Peyer's patch (tissue), 4 donors: ENCODE results near the gene BCHE. TPM values are rescaled to one million over a fixed set of nuclear protein-coding genes. Genes with fewer than 3 reads are reported as not detected.
A peak's percentile ranks its signal among the peaks of the same experiment; 100 is the strongest.
"Not testable (repeated sequence)": the region's sequence is repeated elsewhere in the genome, so short reads cannot be mapped to it uniquely, and the experiment has no call there.

Source experiments
- DNase-seq, 3 donors: peaks; one replicate each; pipeline ENCODE4 v3.0.0-alpha.2; 2017 to 2019
- H3K27ac ChIP-seq, 4 donors: fragments of 200-600 bp; sonication (generic); one replicate each; pipeline ENCODE4 v1.5.1; 2016 to 2019
- H3K27me3 ChIP-seq, 2 donors: fragments of 200-600 bp; sonication (generic); one replicate each; pipeline ENCODE4 v1.5.1; 2019
- H3K36me3 ChIP-seq, 3 donors: fragments of 200-600 bp; sonication (generic); one replicate each; pipeline ENCODE4 v1.5.1; 2016 to 2019
- H3K4me1 ChIP-seq, 4 donors: fragments of 200-600 bp; sonication (generic); one replicate each; pipeline ENCODE4 v1.5.1; 2016 to 2019
- H3K4me3 ChIP-seq, 4 donors: fragments of 200-600 bp; sonication (generic); 1 replicate in 3 of 4; 2 replicates in 1 of 4; pipeline ENCODE4 v1.5.1; 2016 to 2019; ENCODE audit warnings: mild to moderate bottlenecking in 1 of 4
- H3K9me3 ChIP-seq, 4 donors: fragments of 200-600 bp; sonication (generic); one replicate each; pipeline ENCODE4 v1.5.1; 2016 to 2019; ENCODE audit warnings: mild to moderate bottlenecking in 1 of 4
- CTCF ChIP-seq, 6 experiments: fragments of 450-650 bp in 4 of 6; fragments of 200-600 bp in 2 of 6; sonication (generic) in 1 of 6; IDR thresholded peaks; one replicate each; pipeline ENCODE4 v1.5.1; 2017 to 2019; ENCODE audit warnings: antibody characterized with exemption in 6 of 6, mild to moderate bottlenecking in 3 of 6, moderate library complexity in 1 of 6
- POLR2A ChIP-seq, 2 donors: fragments of 450-650 bp; IDR thresholded peaks; one replicate each; pipeline ENCODE4 v1.5.1; 2017; ENCODE audit warnings: antibody characterized with exemption in 2 of 2, mild to moderate bottlenecking in 2 of 2, moderate library complexity in 2 of 2
- total RNA-seq, 4 donors: library from RNA; depleted of rRNA; stranded (reverse); fragments of >200 nt; gene quantifications; one replicate each; pipeline ENCODE4 v1.1.0, GENCODE V29; 2016

Gene BCHE
- total RNA-seq, 4 donors from 2014 or later, result 0.67 to 5.0 (median 3.4) TPM

DNA sequence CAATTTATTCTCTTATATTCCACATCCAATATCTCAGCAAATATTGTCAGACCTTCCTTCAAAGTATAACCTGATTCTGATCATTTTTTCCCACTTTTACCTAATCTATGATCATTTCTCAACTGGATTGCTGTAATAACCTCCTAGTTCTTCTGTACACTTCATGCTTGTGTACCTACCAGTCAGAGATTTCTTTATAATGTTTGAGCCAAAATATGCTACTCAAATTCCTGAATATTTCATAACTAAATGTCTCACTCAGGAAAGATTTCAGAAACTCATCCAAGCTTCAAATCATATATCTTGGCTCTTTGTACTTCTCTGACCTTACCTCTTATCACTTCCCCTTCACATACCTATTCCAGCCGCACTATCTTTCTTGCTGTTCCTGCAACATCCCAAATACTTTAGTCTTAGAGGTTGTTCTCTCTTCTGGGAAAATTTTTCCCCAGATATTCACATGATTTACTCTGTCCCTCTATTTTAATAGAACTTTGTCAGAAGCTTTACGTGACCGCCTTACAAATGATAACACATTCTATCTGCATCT is 20.0 kb downstream of the BCHE start:
- TF ChIP-seq POLR2A (IDR thresholded peaks at IDR 0.05) (no peak), CTCF (IDR thresholded peaks at IDR 0.05) (no peak)
- H3K9me3 ChIP-seq, result no peaks in the 10 kb centered on the region
- H3K36me3 ChIP-seq, result no peaks in the 10 kb centered on the region
- H3K27me3 ChIP-seq, result no peaks in the 10 kb centered on the region
- H3K4me1 ChIP-seq, result no peaks in the 10 kb centered on the region
- DNase-seq, result no peak
- no peak overlapping the region for H3K4me3 ChIP-seq
- H3K27ac ChIP-seq, result no peak overlapping the region

GRCh38 chr3:165816209-165816608 is 21.0 kb downstream of the BCHE start:
- Histone ChIP-seq H3K4me3 (no peak overlapping the region), H3K27me3 (no peaks in the 10 kb centered on the region), H3K27ac (no peak overlapping the region), H3K9me3 (no peaks in the 10 kb centered on the region), H3K4me1 (no peaks in the 10 kb centered on the region), H3K36me3 (no peaks in the 10 kb centered on the region)
- TF ChIP-seq POLR2A (IDR thresholded peaks at IDR 0.05) (no peak), CTCF (IDR thresholded peaks at IDR 0.05) (no peak)
- no peak for DNase-seq

GRCh38 chr3:165815682-165816081 is 21.5 kb downstream of the BCHE start:
- H3K4me1 ChIP-seq, result no peaks in the 10 kb centered on the region
- no peak for DNase-seq
- no peaks in the 10 kb centered on the region for H3K9me3 ChIP-seq
- H3K4me3 ChIP-seq, result no peak overlapping the region
- H3K27ac ChIP-seq, result no peak overlapping the region
- TF ChIP-seq CTCF (IDR thresholded peaks at IDR 0.05) (no peak), POLR2A (IDR thresholded peaks at IDR 0.05) (no peak)
- H3K27me3 ChIP-seq, result no peaks in the 10 kb centered on the region
- H3K36me3 ChIP-seq, result no peaks in the 10 kb centered on the region

- H3K4me1 ChIP-seq, result no peaks in the 10 kb centered on the region
- TF ChIP-seq POLR2A (IDR thresholded peaks at IDR 0.05), result no peak
- TF ChIP-seq CTCF (IDR thresholded peaks at IDR 0.05), result no peak
- no peak overlapping the region for H3K4me3 ChIP-seq
- H3K9me3 ChIP-seq, result no peaks in the 10 kb centered on the region
- no peaks in the 10 kb centered on the region for H3K36me3 ChIP-seq
- no peak for DNase-seq
- no peak overlapping the region for H3K27ac ChIP-seq
- no peaks in the 10 kb centered on the region for H3K27me3 ChIP-seq
Measured at GRCh38 chr3:165814380-165814779, 22.8 kb downstream of the BCHE start.

- H3K27me3 ChIP-seq, H3K4me3 ChIP-seq, DNase-seq, H3K9me3 ChIP-seq, H3K36me3 ChIP-seq, H3K4me1 ChIP-seq, H3K27ac ChIP-seq: not testable (repeated sequence)
Measured at GRCh38 chr3:165807937-165808336, 29.3 kb downstream of the BCHE start.

DNA sequence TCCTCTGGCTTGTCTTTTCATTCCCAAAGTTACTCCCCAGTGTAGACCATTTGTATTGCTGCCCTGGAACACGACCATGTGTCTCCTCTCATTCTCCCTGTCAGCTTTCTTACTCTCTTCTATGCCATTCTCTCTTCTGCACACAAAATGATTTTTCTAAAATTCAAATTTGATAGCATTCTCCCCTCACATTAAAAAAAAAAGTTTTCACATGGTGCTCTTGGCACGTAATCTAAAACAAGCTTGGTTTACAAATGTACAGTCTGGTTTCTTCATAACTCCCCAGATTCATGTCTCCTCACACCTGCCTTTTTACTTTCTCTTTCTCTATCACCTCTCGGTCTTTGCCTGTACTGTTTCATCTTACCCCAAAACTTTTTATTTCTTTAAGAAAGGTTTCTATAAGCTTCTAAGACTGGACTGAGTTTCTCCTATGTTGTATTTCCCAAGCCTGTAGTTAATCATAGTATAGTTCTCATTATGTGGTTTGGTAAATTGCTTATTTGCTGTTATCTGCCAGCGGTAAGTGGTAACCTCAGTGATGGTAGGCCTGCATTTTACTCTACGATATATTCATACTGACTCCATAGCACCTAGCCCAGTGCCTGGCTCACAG is 31.2 kb downstream of the BCHE start:
- Histone ChIP-seq H3K4me1 (no peaks in the 10 kb centered on the region), H3K27ac (peak overlapping the region in 1 of 4 donors; percentile 19), H3K9me3 (no peaks in the 10 kb centered on the region), H3K27me3 (no peaks in the 10 kb centered on the region), H3K4me3 (peak overlapping the region in 2 of 4 donors; percentile 4 to 16), H3K36me3 (no peaks in the 10 kb centered on the region)
- DNase-seq, result no peak
- TF ChIP-seq POLR2A (IDR thresholded peaks at IDR 0.05) (no peak), CTCF (IDR thresholded peaks at IDR 0.05) (no peak)
